Right lobe of liver (tissue), 6 donors: ENCODE data around the gene DDX46. TPM values are rescaled to one million over a fixed set of nuclear protein-coding genes. Genes with fewer than 3 reads are reported as not detected.

Source experiments
- ATAC-seq, 4 donors: fragments of 200-7000 bp; cut with Tn5 transposase; one replicate each; pipeline ENCODE4 v1.9.1; 2020; ENCODE audit warnings: mild to moderate bottlenecking in 4 of 4, moderate library complexity in 4 of 4
- DNase-seq, 3 donors: peaks; one replicate each; pipeline ENCODE4 v3.0.0-alpha.2; 2020
- H3K27ac ChIP-seq, 3 donors: fragments of 200-600 bp; one replicate each; pipeline ENCODE4 v1.8.0; 2022
- H3K27me3 ChIP-seq, 2 donors: fragments of 200-600 bp; one replicate each; pipeline ENCODE4 v1.8.0; 2022
- H3K36me3 ChIP-seq, 4 donors: fragments of 200-600 bp; sonication (generic) in 1 of 4; one replicate each; pipeline versions ENCODE4 v1.5.1 to v1.8.0; 2017 to 2022; ENCODE audit warnings: control low read depth in 1 of 4
- H3K4me1 ChIP-seq, 4 donors: fragments of 200-600 bp; sonication (generic) in 1 of 4; one replicate each; pipeline versions ENCODE4 v1.5.1 to v1.8.0; 2017 to 2022; ENCODE audit warnings: control low read depth in 1 of 4
- H3K4me3 ChIP-seq, 3 donors: fragments of 200-600 bp; one replicate each; pipeline ENCODE4 v1.8.0; 2022
- H3K9me3 ChIP-seq, 4 donors: fragments of 200-600 bp; sonication (generic) in 1 of 4; one replicate each; pipeline versions ENCODE4 v1.5.1 to v1.8.0; 2017 to 2022; ENCODE audit warnings: control low read depth in 1 of 4
- POLR2A ChIP-seq: fragments of 450-650 bp; IDR thresholded peaks from one replicate; pipeline ENCODE4 v1.6.1; 2017; ENCODE audit warnings: antibody characterized with exemption, mild to moderate bottlenecking
- WGBS: methylation state at CpG from one replicate; pipeline ENCODE4 v1.1.6; 2018; ENCODE audit warnings: low coverage, low lambda C conversion rate; ENCODE audit not compliant: insufficient coverage; ENCODE audit errors: missing lambda C conversion rate; 5-methylcytosine and 5-hydroxymethylcytosine counted together
- intact Hi-C, 2 donors: fragments of 100-400 bp; cut with DNase I; formaldehyde crosslinking; loops; one replicate each; pipeline versions ENCODE4 v1.11.2 to v1.14.1; 2022
- total RNA-seq, 6 experiments: library from RNA; depleted of rRNA in 2 of 6; stranded (reverse); fragments of >200 nt in 2 of 6; fragmentation: NEBNext Ultra II Directional in 3 of 6; extraction: Animal tissue kit (Norgen Biotek cat#: 25700) in 3 of 6; gene quantifications; one replicate each; pipeline versions ENCODE4 v1.1.0 to v1.2.4, GENCODE V29; 2016 to 2023
- TF ChIP-seq, protein P1 (sequence below), 4 donors: fragments of 200-600 bp in 3 of 4; fragments of 450-650 bp in 1 of 4; IDR thresholded peaks; one replicate each; pipeline versions ENCODE4 v1.5.1 to v1.8.0; 2016 to 2022; ENCODE audit warnings: antibody characterized with exemption in 4 of 4, mild to moderate bottlenecking in 2 of 4
- donor health status: DM: no; HTN: yes; CAD: no.
- donor health status: DM: no; HTN: no; CAD: no.
- donor health status: DM: no; HTN: no; CAD: no.
- donor health status: DM: no; HTN: yes; CAD: no.
- donor health status: DM: no; HTN: yes; CAD: no.

Gene DDX46
- total RNA-seq, 6 experiments from 2014 or later, result 13.6 to 22.6 (median 20.6) TPM

DNA sequence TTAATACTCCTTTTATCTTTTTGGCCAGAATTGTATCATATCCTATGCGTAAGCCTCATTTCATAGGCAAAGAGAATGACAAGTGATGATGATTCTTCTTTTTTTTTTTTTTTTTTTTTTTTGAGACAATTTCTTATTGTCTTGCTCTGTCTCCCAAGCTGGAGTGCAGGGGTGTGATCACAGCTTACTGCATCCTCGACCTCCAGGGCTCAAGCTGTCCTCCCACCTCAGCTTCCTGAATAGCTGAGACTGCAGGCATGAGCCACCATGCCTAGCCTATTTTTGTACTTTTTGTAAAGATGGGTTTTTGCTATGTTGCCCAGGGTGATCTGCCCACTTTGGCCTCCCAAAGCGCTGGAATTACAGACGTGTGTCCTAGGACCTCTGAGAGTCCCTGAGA, 45.2 kb downstream of the DDX46 start:
- intact Hi-C loops, result no loop called here
- H3K9me3 ChIP-seq, result no peaks in the 10 kb centered on the region

DNA sequence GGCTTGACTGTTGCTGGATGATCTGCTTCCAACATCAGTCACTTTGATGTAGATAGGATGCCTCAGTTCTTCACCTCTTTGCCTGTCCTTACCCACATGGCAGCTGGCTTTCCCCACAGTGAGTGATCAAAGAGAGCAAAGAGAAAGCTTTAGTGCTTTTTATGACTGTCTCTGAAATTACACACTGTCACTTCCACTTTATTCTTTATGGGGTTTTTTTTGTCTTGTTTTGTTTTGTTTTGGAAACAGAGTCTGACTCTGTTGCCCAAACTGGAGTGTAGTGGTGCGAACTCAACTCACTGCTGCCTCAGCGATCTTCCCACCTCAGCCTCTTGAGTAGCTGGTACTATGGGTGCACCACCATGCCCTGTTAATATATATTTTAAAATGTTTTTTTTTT, 54.8 kb downstream of the DDX46 start:
- Histone ChIP-seq H3K27me3 (no peaks in the 10 kb centered on the region), H3K36me3 (peaks cover 0 to 47% (median 8%) of the 10 kb centered on the region in 4 donors), H3K4me3 (no peak overlapping the region), H3K9me3 (no peaks in the 10 kb centered on the region), H3K4me1 (peaks cover 0 to 5% (median 0%) of the 10 kb centered on the region in 4 donors), H3K27ac (no peak overlapping the region)
- DNase-seq (no peak), ATAC-seq (no peak)
- WGBS, result 79% methylated on average over 2 of the region's 2 CpGs
- intact Hi-C loops, result no loop called here
- TF ChIP-seq, protein P1, sequence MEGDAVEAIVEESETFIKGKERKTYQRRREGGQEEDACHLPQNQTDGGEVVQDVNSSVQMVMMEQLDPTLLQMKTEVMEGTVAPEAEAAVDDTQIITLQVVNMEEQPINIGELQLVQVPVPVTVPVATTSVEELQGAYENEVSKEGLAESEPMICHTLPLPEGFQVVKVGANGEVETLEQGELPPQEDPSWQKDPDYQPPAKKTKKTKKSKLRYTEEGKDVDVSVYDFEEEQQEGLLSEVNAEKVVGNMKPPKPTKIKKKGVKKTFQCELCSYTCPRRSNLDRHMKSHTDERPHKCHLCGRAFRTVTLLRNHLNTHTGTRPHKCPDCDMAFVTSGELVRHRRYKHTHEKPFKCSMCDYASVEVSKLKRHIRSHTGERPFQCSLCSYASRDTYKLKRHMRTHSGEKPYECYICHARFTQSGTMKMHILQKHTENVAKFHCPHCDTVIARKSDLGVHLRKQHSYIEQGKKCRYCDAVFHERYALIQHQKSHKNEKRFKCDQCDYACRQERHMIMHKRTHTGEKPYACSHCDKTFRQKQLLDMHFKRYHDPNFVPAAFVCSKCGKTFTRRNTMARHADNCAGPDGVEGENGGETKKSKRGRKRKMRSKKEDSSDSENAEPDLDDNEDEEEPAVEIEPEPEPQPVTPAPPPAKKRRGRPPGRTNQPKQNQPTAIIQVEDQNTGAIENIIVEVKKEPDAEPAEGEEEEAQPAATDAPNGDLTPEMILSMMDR (IDR thresholded peaks at IDR 0.05), result no peak
- TF ChIP-seq POLR2A, result no peak

More for the DNA sequence above, 45.2 kb downstream of the DDX46 start:
- ATAC-seq, result no peak
- WGBS, result 90% methylated on average over 4 of the region's 4 CpGs
- Histone ChIP-seq H3K4me1 (peaks cover 0 to 14% (median 6%) of the 10 kb centered on the region in 4 donors), H3K27ac (no peak overlapping the region), H3K4me3 (no peak overlapping the region), H3K27me3 (no peaks in the 10 kb centered on the region), H3K36me3 (peaks cover 0 to 10% (median 5%) of the 10 kb centered on the region in 4 donors)
- no peak for TF ChIP-seq POLR2A
- DNase-seq, result no peak

DNA sequence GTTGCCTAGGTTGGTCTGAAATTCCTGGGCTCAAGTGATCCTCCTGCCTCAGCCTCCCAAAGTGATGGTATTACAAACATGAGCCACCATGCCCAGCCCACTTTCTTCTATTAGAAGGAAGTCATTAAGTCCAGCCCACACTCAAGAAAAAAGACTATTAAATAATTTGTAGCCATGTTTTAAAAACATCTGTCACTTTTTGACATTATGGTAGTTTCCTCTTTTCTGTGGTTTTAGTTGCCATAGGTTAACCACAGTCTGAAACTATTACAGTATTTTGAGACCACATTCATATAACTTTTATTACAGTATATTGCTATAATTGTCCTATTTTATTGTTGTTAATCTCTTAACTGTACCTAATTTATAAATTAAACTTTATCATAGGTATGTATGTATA, 55.2 kb downstream of the DDX46 start:
- Histone ChIP-seq H3K9me3 (no peaks in the 10 kb centered on the region), H3K27ac (no peak overlapping the region), H3K4me1 (peaks cover 0 to 8% (median 0%) of the 10 kb centered on the region in 4 donors), H3K4me3 (no peak overlapping the region), H3K36me3 (peaks cover 0 to 48% (median 9%) of the 10 kb centered on the region in 4 donors), H3K27me3 (no peaks in the 10 kb centered on the region)
- TF ChIP-seq POLR2A, result no peak
- intact Hi-C loops, result no loop called here
- DNase-seq, result no peak
- ATAC-seq, result no peak

GRCh38 chr5:134817006-134817405, 58.4 kb downstream of the DDX46 start:
- Histone ChIP-seq H3K9me3 (no peaks in the 10 kb centered on the region), H3K27me3 (no peaks in the 10 kb centered on the region), H3K27ac (no peak overlapping the region), H3K4me1 (peaks cover 0 to 13% (median 0%) of the 10 kb centered on the region in 4 donors), H3K36me3 (peaks cover 0 to 62% (median 11%) of the 10 kb centered on the region in 4 donors), H3K4me3 (no peak overlapping the region)
- ATAC-seq, result peak in 2 of 4 donors; percentile 59 to 67
- no peak for DNase-seq
- intact Hi-C loops, result no loop called here
- 22% methylated on average over 4 of the region's 4 CpGs for WGBS
- TF ChIP-seq, protein P1 (IDR thresholded peaks at IDR 0.05), result no peak
- TF ChIP-seq POLR2A, result no peak

- intact Hi-C loops, result no loop called here
- Histone ChIP-seq H3K27ac (no peak overlapping the region), H3K27me3 (no peaks in the 10 kb centered on the region), H3K4me3 (no peak overlapping the region), H3K9me3 (no peaks in the 10 kb centered on the region), H3K4me1 (peaks cover 0 to 20% (median 0%) of the 10 kb centered on the region in 4 donors), H3K36me3 (peaks cover 0 to 46% (median 11%) of the 10 kb centered on the region in 4 donors)
- 81% methylated on average over 4 of the region's 4 CpGs for whole genome bisulfite sequencing
- no peak for ATAC-seq
- TF ChIP-seq, protein P1 (IDR thresholded peaks at IDR 0.05), result no peak
- TF ChIP-seq POLR2A, result no peak
- DNase-seq, result no peak
Measured at GRCh38 chr5:134818776-134819175, 60.2 kb downstream of the DDX46 start.
